Measurements from ENCODE around the gene PDK4. TPM values are rescaled to one million over a fixed set of nuclear protein-coding genes. Genes with fewer than 3 reads are reported as not detected.

Gene PDK4
- total and polyA plus RNA-seq, 2 of the 13 experiments (the other 11 are each of a cell fraction or from before 2014, with no cell fraction given): 0.04 TPM; not detected in 1

- DNase-seq (ENCODE audit: low spot score) (no peak), ATAC-seq (peak; percentile 61), FAIRE-seq (no peak)
- Histone ChIP-seq H3K79me2 (ENCODE audit: insufficient read depth, low read length) (no peaks in the 10 kb centered on the region), H3K4me2 (ENCODE audit: low read depth, low read length) (no peak overlapping the region), H3K4me3 (replicated peaks in 1 of 3; ENCODE audit: insufficient read depth in 1 of 3, low read depth in 2 of 3, low read length in 3 of 3) (no peak overlapping the region), H4K20me1 (ENCODE audit: insufficient read depth, low read length) (no peaks in the 10 kb centered on the region), H3K27ac (ENCODE audit: extremely low read length, insufficient read depth, low read length) (no peak overlapping the region), H3K27me3 (ENCODE audit: control insufficient read depth in 1 of 2, insufficient read depth in 2 of 2, low read length in 2 of 2) (peaks cover 0 to 5% of the 10 kb centered on the region in 2 experiments; a peak in 1 of 5 replicates), H3K4me1 (ENCODE audit: insufficient read depth, low read length) (peaks cover 7% of the 10 kb centered on the region; the same call in 1 of the 2 replicates), H2AFZ (ENCODE audit: low read length) (no peak overlapping the region), H3K9ac (ENCODE audit: insufficient read depth, low read depth, low read length) (no peak overlapping the region), H3K9me3 (ENCODE audit: low read length) (no peaks in the 10 kb centered on the region), H3K36me3 (replicated peaks in 1 of 2; ENCODE audit: control insufficient read depth in 1 of 2, insufficient read depth in 2 of 2, low read length in 2 of 2) (no peaks in the 10 kb centered on the region)
- BruUV-seq (replicated peaks): no TSS peak
- in situ Hi-C loops (cut with HindIII; ENCODE audit: extremely low pct_ligation_motif_present, low pct_unique_long_range_greater_than_20kb) (no loop called here), intact Hi-C loops (cut with micrococcal nuclease; ENCODE audit: unreplicated experiment) (no loop called here)
- ChIA-PET POLR2A (no interaction called here), CTCF (ENCODE audit: low intra/inter-chr PET ratio, low total read pairs) (no interaction called here)
- 13% methylated on average over 3 of the region's 3 CpGs for WGBS (ENCODE audit: low lambda C conversion rate)
- TF ChIP-seq MAFK (conservative IDR thresholded peaks at IDR 0.05 in 1 of 2, IDR thresholded peaks at IDR 0.05 in 1 of 2; ENCODE audit: low read length in 2 of 2) (peak; percentile 58 to 63; a peak in 3 of 4 replicates), MEIS1 (CRISPR knock-in tag; IDR thresholded peaks at IDR 0.05; ENCODE audit: borderline replicate concordance) (no peak), ZNF652 (CRISPR knock-in tag; IDR thresholded peaks at IDR 0.05; ENCODE audit: borderline replicate concordance, low read depth) (peak; percentile 85), SOX6 (IDR thresholded peaks at IDR 0.05) (no peak), SOX6 (CRISPR knock-in tag; IDR thresholded peaks at IDR 0.05) (0 out of 2 replicates have a peak, but pooled peaks have one; percentile 26), MEF2D (CRISPR knock-in tag; IDR thresholded peaks at IDR 0.05) (no peak), ZNF672 (CRISPR knock-in tag; IDR thresholded peaks at IDR 0.05) (no peak), NFIC (IDR thresholded peaks at IDR 0.05; ENCODE audit: low read length) (no peak), THAP8 (CRISPR knock-in tag; IDR thresholded peaks at IDR 0.05; ENCODE audit: borderline replicate concordance) (no peak), BCL6 (CRISPR knock-in tag; IDR thresholded peaks at IDR 0.05) (peak; percentile 77), CREB1 (IDR thresholded peaks at IDR 0.05) (no peak), CREB1 (CRISPR knock-in tag; IDR thresholded peaks at IDR 0.05) (no peak), MZF1 (CRISPR knock-in tag; IDR thresholded peaks at IDR 0.05; ENCODE audit: borderline replicate concordance) (no peak), HNF4A (CRISPR knock-in tag; IDR thresholded peaks at IDR 0.05) (0 out of 2 replicates have a peak, but pooled peaks have one; percentile 22), ZKSCAN8 (CRISPR knock-in tag; IDR thresholded peaks at IDR 0.05; ENCODE audit: borderline replicate concordance) (no peak), ZNF430 (CRISPR knock-in tag; IDR thresholded peaks at IDR 0.05) (no peak), SRSF9 (IDR thresholded peaks at IDR 0.05; ENCODE audit: borderline replicate concordance, insufficient read depth, low read depth, low read length, poor library complexity, severe bottlenecking) (no peak), ZNF773 (CRISPR knock-in tag; IDR thresholded peaks at IDR 0.05; ENCODE audit: borderline replicate concordance) (no peak), SUZ12 (IDR thresholded peaks at IDR 0.05; ENCODE audit: low read depth, low read length) (no peak)
- TF ChIP-seq, protein P1, sequence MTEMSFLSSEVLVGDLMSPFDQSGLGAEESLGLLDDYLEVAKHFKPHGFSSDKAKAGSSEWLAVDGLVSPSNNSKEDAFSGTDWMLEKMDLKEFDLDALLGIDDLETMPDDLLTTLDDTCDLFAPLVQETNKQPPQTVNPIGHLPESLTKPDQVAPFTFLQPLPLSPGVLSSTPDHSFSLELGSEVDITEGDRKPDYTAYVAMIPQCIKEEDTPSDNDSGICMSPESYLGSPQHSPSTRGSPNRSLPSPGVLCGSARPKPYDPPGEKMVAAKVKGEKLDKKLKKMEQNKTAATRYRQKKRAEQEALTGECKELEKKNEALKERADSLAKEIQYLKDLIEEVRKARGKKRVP (CRISPR knock-in tag; IDR thresholded peaks at IDR 0.05): no peak
- TF ChIP-seq, protein P2, sequence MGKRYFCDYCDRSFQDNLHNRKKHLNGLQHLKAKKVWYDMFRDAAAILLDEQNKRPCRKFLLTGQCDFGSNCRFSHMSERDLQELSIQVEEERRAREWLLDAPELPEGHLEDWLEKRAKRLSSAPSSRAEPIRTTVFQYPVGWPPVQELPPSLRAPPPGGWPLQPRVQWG (CRISPR knock-in tag; IDR thresholded peaks at IDR 0.05; ENCODE audit: borderline replicate concordance, low read depth): no peak
- TF ChIP-seq, protein P3, sequence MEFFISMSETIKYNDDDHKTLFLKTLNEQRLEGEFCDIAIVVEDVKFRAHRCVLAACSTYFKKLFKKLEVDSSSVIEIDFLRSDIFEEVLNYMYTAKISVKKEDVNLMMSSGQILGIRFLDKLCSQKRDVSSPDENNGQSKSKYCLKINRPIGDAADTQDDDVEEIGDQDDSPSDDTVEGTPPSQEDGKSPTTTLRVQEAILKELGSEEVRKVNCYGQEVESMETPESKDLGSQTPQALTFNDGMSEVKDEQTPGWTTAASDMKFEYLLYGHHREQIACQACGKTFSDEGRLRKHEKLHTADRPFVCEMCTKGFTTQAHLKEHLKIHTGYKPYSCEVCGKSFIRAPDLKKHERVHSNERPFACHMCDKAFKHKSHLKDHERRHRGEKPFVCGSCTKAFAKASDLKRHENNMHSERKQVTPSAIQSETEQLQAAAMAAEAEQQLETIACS (CRISPR knock-in tag; IDR thresholded peaks at IDR 0.05): no peak
- TF ChIP-seq, protein P4, sequence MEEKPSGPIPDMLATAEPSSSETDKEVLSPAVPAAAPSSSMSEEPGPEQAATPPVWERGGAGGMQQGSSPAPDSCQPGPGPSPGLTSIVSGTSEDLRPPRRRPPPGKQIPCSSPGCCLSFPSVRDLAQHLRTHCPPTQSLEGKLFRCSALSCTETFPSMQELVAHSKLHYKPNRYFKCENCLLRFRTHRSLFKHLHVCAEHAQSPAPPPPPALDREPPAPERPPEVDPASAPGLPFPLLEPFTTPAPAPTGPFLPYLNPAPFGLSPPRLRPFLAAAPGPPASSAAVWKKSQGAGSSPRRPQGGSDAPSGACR (CRISPR knock-in tag; IDR thresholded peaks at IDR 0.05): no peak
These were observed 17.9 kb downstream of the PDK4 start for GRCh38 chr7:95578299-95578855.
